HCT116 (cell line): ENCODE measurements around the gene KLHDC10. TPM values are rescaled to one million over a fixed set of nuclear protein-coding genes. Genes with fewer than 3 reads are reported as not detected.
A peak's percentile ranks its signal among the peaks of the same experiment; 100 is the strongest.
"Not testable (repeated sequence)": the region's sequence is repeated elsewhere in the genome, so short reads cannot be mapped to it uniquely, and the experiment has no call there.

Experiments
- ATAC-seq: fragments of 200-7000 bp; cut with Tn5 transposase; 2 replicates; pipeline ENCODE4 v1.9.1; 2020; ENCODE audit warnings: mild to moderate bottlenecking, moderate library complexity
- BruUV-seq: library from RNA; stranded (reverse); fragments of 400-500 nt; replicated peaks from 2 replicates; lab custom pipeline; 2021; lab: Mats Ljungman, UMichigan
- CTCF ChIA-PET: fragments of 300-600 bp; sonication (Branson Sonifier 250); formaldehyde crosslinking; loops from one replicate; lab custom pipeline; 2021; ENCODE audit warnings: antibody characterized with exemption; lab: Charles Lee
- POLR2A ChIA-PET: fragments of 300-600, 350-600 bp; sonication (Branson Sonifier 250); formaldehyde crosslinking; loops from one replicate; lab custom pipeline; 2021; ENCODE audit warnings: antibody characterized with exemption; lab: Charles Lee
- RAD21 ChIA-PET, 2 experiments: fragments of 300-600 bp; sonication (Branson Sonifier 250); formaldehyde crosslinking; loops; one replicate each; lab custom pipeline; 2023; ENCODE audit warnings: low total read pairs in 2 of 2; ENCODE audit not compliant: uncharacterized antibody in 2 of 2, unreplicated experiment in 2 of 2, low non-redundant PET in 1 of 2; lab: Charles Lee
- DNase-seq: peaks from one replicate; pipeline ENCODE4 v3.0.0-alpha.2; 2010; ENCODE audit warnings: low read depth, low spot score
- H2AFZ ChIP-seq: fragments of 200-600 bp; shearing (Covaris generic), sonication (generic); 2 replicates; pipeline ENCODE4 v1.6.1; 2017; ENCODE audit warnings: low read depth, mixed run types, mixed read lengths, antibody characterized with exemption, low read length; ENCODE audit not compliant: poor library complexity, severe bottlenecking
- H3K27ac ChIP-seq: 2 replicates; pipeline ENCODE4 v1.5.1; 2012; ENCODE audit warnings: low read depth, low read length
- H3K27me3 ChIP-seq: fragments of 200-600 bp; sonication (generic); 2 replicates; pipeline ENCODE4 v1.6.1; 2016; ENCODE audit warnings: mixed run types, low read length, mixed read lengths; ENCODE audit not compliant: insufficient read depth
- H3K36me3 ChIP-seq, 2 experiments: fragments of 200-500 bp in 1 of 2; fragments of 200-600 bp in 1 of 2; sonication (Bioruptor generic) in 1 of 2; sonication (generic) in 1 of 2; 2 replicates each; pipeline versions ENCODE4 v1.5.1 to v1.6.1; 2014 to 2016; ENCODE audit warnings: low read length in 2 of 2, inconsistent platforms in 1 of 2, mixed read lengths in 1 of 2, mixed run types in 1 of 2; ENCODE audit not compliant: insufficient read depth in 2 of 2, control insufficient read depth in 1 of 2
- H3K4me1 ChIP-seq, 2 experiments: fragments of 200-600 bp in 1 of 2; sonication (generic) in 1 of 2; 2 replicates each; pipeline versions ENCODE4 v1.5.1 to v1.6.1; 2012 to 2017; ENCODE audit warnings: low read length in 2 of 2, inconsistent platforms in 1 of 2, mild to moderate bottlenecking in 1 of 2, mixed read lengths in 1 of 2, mixed run types in 1 of 2, moderate library complexity in 1 of 2; ENCODE audit not compliant: insufficient read depth in 2 of 2, control insufficient read depth in 1 of 2
- H3K4me2 ChIP-seq: fragments of 200-600 bp; sonication (generic); 2 replicates; pipeline ENCODE4 v1.6.1; 2017; ENCODE audit warnings: mixed run types, low read length, mixed read lengths
- H3K4me3 ChIP-seq, 2 experiments: fragments of 200-600 bp in 1 of 2; sonication (generic) in 1 of 2; replicated peaks in 1 of 2; 2 replicates each; pipeline ENCODE4 v1.5.1; 2011 to 2016; ENCODE audit warnings: low read length in 2 of 2, control low read depth in 1 of 2, low read depth in 1 of 2, mild to moderate bottlenecking in 1 of 2, mixed read lengths in 1 of 2, mixed run types in 1 of 2
- H3K79me2 ChIP-seq: fragments of 200-600 bp; sonication (generic); 2 replicates; pipeline ENCODE4 v1.6.1; 2017; ENCODE audit warnings: mild to moderate bottlenecking, mixed run types, low read length, moderate library complexity, mixed read lengths; ENCODE audit not compliant: insufficient read depth
- H3K9ac ChIP-seq: fragments of 200-600 bp; sonication (generic); 2 replicates; pipeline ENCODE4 v1.6.1; 2016; ENCODE audit warnings: low read length, mixed read lengths
- H3K9me2 ChIP-seq: fragments of 200-600 bp; sonication (generic), shearing (Covaris generic); 2 replicates; pipeline ENCODE4 v1.6.1; 2017; ENCODE audit warnings: mixed run types, mild to moderate bottlenecking, moderate library complexity; ENCODE audit not compliant: insufficient read depth
- H3K9me3 ChIP-seq, 2 experiments: fragments of 200-500 bp in 1 of 2; fragments of 200-600 bp in 1 of 2; sonication (Bioruptor generic) in 1 of 2; sonication (generic) in 1 of 2; 2 replicates each; pipeline ENCODE4 v1.6.1; 2014 to 2017; ENCODE audit warnings: low read length in 2 of 2, mixed read lengths in 2 of 2, inconsistent platforms in 1 of 2, low read depth in 1 of 2, mild to moderate bottlenecking in 1 of 2, mixed run types in 1 of 2, moderate library complexity in 1 of 2; ENCODE audit not compliant: control insufficient read depth in 1 of 2, insufficient read depth in 1 of 2
- H4K20me1 ChIP-seq: fragments of 200-600 bp; sonication (generic), shearing (Covaris generic); 2 replicates; pipeline ENCODE4 v1.6.1; 2017; ENCODE audit warnings: mixed run types, mild to moderate bottlenecking, moderate library complexity; ENCODE audit not compliant: insufficient read depth
- CEBPB ChIP-seq: IDR thresholded peaks from 2 replicates; pipeline ENCODE4 v1.6.1; 2012; ENCODE audit warnings: low read depth
- RAD21 ChIP-seq: IDR thresholded peaks from 2 replicates; pipeline ENCODE4 v1.6.1; 2012; ENCODE audit warnings: low read depth, mild to moderate bottlenecking
- SRF ChIP-seq: IDR thresholded peaks from 2 replicates; pipeline ENCODE4 v1.6.1; 2012; ENCODE audit warnings: low read depth
- ZFX ChIP-seq: fragments of 450-650 bp; IDR thresholded peaks from 2 replicates; pipeline ENCODE4 v1.6.1; 2017
- ZNF274 ChIP-seq: fragments of 200-500 bp; sonication (Bioruptor generic); IDR thresholded peaks from 2 replicates; pipeline ENCODE4 v1.6.1; 2014; ENCODE audit warnings: mild to moderate bottlenecking, low read depth, low read length, inconsistent platforms
- intact Hi-C: fragments of 100-400 bp; cut with micrococcal nuclease; formaldehyde crosslinking; loops from 2 replicates; pipeline ENCODE4 v1.10.0; 2022
- total RNA-seq: library from RNA; stranded (reverse); gene quantifications from one replicate; pipeline ENCODE4 v1.2.1, GENCODE V29; 2021; ENCODE audit not compliant: unreplicated experiment
- TF ChIP-seq, protein P1 (sequence below), 3 experiments: fragments of 200-600 bp in 1 of 3; sonication (generic) in 1 of 3; IDR thresholded peaks in 2 of 3; conservative IDR thresholded peaks in 1 of 3; 2 replicates each; pipeline ENCODE4 v1.5.1; 2012 to 2017; ENCODE audit warnings: low read depth in 2 of 3, low read length in 2 of 3, antibody characterized with exemption in 1 of 3, borderline replicate concordance in 1 of 3, control low read depth in 1 of 3, mild to moderate bottlenecking in 1 of 3, mixed read lengths in 1 of 3, mixed run types in 1 of 3, moderate library complexity in 1 of 3; ENCODE audit not compliant: insufficient read depth in 1 of 3
- TF ChIP-seq, protein P2 (sequence below): IDR thresholded peaks from 2 replicates; pipeline ENCODE4 v1.6.1; 2012

KLHDC10 gene
- total RNA-seq, 1 experiment from 2014 or later, result 25.8 TPM

DNA sequence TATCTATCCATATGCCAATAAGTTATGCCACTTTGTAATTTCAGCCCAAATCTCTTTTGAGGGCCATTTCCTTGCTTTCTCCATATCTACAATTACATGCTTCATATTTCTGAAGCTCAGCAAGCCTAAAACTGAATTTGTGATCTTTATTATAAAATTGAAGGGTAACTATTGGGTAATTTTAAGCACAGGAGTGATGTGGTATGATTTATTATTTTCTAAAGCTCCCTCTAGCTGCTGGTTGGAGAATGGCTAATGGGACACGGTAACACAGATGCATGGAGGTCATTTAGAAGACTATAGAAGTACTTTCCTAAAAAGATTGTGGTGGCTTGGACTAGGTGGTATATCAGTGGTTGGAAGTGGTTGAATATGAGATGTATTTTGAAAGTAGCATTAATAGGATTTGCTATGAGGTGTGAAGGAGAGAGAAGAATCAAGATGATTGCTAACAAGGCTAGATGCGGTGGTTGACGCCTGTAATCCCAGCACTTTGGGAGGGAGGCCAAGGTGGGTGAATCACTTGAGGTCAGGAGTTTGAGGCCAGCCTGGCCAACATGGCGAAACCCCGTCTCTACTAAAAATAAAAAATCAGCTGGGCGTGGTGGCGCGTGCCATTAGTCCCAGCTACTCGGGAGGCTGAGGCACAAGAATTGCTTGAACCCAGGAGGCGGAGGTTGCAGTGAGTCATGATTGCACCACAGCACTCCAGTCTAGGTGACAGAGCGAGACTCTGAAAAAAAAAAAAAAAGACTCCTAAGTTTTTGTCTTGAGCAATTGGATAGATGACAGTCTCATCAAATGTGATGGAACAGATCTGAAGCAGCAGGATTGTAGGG is 13.9 kb downstream of the KLHDC10 start:
- no peak for DNase-seq
- RAD21 ChIA-PET, result interaction anchor here in 1 of 2 experiments (0.7 kb wide), 1 partner anchor 679 kb away, joined by 3 read pairs; no protein-coding TSS in a partner anchor
- Histone ChIP-seq H3K9me2 (no peaks in the 10 kb centered on the region), H4K20me1 (no peaks in the 10 kb centered on the region)
- TF ChIP-seq SRF (no peak), ZNF274 (no peak), ZFX (no peak), CEBPB (no peak), RAD21 (peak; percentile 28)
- TF ChIP-seq, protein P1, sequence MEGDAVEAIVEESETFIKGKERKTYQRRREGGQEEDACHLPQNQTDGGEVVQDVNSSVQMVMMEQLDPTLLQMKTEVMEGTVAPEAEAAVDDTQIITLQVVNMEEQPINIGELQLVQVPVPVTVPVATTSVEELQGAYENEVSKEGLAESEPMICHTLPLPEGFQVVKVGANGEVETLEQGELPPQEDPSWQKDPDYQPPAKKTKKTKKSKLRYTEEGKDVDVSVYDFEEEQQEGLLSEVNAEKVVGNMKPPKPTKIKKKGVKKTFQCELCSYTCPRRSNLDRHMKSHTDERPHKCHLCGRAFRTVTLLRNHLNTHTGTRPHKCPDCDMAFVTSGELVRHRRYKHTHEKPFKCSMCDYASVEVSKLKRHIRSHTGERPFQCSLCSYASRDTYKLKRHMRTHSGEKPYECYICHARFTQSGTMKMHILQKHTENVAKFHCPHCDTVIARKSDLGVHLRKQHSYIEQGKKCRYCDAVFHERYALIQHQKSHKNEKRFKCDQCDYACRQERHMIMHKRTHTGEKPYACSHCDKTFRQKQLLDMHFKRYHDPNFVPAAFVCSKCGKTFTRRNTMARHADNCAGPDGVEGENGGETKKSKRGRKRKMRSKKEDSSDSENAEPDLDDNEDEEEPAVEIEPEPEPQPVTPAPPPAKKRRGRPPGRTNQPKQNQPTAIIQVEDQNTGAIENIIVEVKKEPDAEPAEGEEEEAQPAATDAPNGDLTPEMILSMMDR (IDR thresholded peaks at IDR 0.05 in 2 of 3, conservative IDR thresholded peaks at IDR 0.05 in 1 of 3; ENCODE audit: borderline replicate concordance in 1 of 3, insufficient read depth in 1 of 3, low read depth in 2 of 3, low read length in 2 of 3), result peak in 2 of 3 experiments; percentile 83 to 84; a peak in 4 of 6 replicates
- TF ChIP-seq, protein P2, sequence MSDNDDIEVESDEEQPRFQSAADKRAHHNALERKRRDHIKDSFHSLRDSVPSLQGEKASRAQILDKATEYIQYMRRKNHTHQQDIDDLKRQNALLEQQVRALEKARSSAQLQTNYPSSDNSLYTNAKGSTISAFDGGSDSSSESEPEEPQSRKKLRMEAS, result no peak
- TF ChIP-seq, all 23 proteins: peak for 2
- ATAC-seq, result peak; percentile 89
- no peaks in the 10 kb centered on the region for H3K36me3 ChIP-seq
- BruUV-seq, result no TSS peak
- H3K9me3 ChIP-seq, result no peaks in the 10 kb centered on the region
- peaks cover 71% of the 10 kb centered on the region for H3K79me2 ChIP-seq
- H2AFZ ChIP-seq, result no peak overlapping the region
- CTCF ChIA-PET, result interaction anchor here (0.7 to 1.6 kb wide), 8 partner anchors 8 to 638 kb away, joined by 3 to 14 read pairs (median 3); no protein-coding TSS in a partner anchor
- H3K27ac ChIP-seq, result no peak overlapping the region
- H3K4me3 ChIP-seq, result no peak overlapping the region
- intact Hi-C loops, result no loop called here
- peaks cover 3 to 20% of the 10 kb centered on the region in 2 experiments; a peak in 3 of 4 replicates for H3K4me1 ChIP-seq
- H3K27me3 ChIP-seq, result no peaks in the 10 kb centered on the region
- H3K9ac ChIP-seq, result no peak overlapping the region
- POLR2A ChIA-PET, result interaction anchor here (0.6 kb wide), 1 partner anchor 440 kb away, joined by 3 read pairs; no protein-coding TSS in a partner anchor
- H3K4me2 ChIP-seq, result peak overlapping the region; percentile 22; the same call in 1 of the 2 replicates

DNA sequence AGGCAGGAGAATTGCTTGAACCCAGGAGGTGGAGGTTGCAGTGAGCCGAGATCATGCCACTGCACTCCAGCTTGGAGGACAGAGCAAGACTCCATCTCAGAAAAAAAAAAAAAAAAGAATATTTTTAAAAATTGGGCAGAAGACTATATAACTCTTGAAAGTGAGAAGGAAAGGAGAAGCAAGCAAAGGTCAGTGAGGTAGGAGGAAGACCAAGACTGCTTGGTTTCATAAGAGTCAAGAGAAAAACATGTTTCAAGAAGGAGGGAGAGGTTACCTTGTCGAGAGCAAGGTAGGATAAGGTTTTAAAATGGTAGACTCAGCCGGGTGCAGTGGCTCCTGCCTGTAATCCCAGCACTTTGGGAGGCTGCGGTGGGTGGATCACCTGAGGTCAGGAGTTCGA is 14.9 kb downstream of the KLHDC10 start:
- POLR2A ChIA-PET, H3K27me3 ChIP-seq, H3K9ac ChIP-seq, H3K4me2 ChIP-seq, H3K36me3 ChIP-seq, H4K20me1 ChIP-seq, H2AFZ ChIP-seq, ATAC-seq, BruUV-seq, H3K9me3 ChIP-seq, DNase-seq, RAD21 ChIA-PET, H3K4me3 ChIP-seq, intact Hi-C loops, H3K9me2 ChIP-seq, H3K27ac ChIP-seq: not testable (repeated sequence)
- CTCF ChIA-PET, result interaction anchor here (1.6 kb wide), 1 partner anchor 11 kb away, joined by 11 read pairs; no protein-coding TSS in a partner anchor
- Histone ChIP-seq H3K79me2 (peaks cover 69% of the 10 kb centered on the region), H3K4me1 (peaks cover 0 to 11% of the 10 kb centered on the region in 2 experiments; a peak in 2 of 4 replicates)
